Measurements from ENCODE around the gene SH2D6.

DNA sequence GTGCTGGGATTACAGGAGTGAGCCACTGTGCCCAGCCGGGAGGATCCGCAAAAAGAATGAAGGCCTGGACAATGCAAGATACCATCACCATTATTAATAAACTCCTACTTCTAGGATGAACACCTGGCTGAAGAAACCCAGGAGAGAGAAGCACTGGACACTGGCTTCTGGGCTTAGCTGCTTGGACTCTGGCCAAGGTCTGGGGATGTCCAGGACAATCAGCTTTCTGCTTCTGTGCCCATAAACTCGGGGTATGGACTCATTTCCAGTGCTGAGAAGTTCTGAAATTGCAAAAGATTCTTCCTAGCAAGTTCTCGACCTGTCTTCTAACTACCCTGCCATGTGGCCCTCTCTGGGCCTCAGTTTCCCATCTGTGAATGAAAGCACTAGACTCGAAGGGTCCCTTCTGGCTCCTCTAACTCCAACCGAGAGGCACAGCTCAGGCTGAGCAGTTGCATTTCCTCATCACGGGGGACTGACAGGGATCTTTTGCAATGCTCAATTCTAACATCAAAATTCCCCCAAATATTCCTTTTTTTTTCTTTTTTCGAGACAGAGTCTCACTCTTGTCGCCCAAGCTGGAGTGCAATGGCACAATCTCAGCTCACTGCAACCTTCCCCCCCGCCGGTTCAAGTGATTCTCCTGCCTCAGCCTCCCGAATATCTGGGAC is 2.4 kb upstream of the SH2D6 start:
- TF ChIP-seq, protein P1, sequence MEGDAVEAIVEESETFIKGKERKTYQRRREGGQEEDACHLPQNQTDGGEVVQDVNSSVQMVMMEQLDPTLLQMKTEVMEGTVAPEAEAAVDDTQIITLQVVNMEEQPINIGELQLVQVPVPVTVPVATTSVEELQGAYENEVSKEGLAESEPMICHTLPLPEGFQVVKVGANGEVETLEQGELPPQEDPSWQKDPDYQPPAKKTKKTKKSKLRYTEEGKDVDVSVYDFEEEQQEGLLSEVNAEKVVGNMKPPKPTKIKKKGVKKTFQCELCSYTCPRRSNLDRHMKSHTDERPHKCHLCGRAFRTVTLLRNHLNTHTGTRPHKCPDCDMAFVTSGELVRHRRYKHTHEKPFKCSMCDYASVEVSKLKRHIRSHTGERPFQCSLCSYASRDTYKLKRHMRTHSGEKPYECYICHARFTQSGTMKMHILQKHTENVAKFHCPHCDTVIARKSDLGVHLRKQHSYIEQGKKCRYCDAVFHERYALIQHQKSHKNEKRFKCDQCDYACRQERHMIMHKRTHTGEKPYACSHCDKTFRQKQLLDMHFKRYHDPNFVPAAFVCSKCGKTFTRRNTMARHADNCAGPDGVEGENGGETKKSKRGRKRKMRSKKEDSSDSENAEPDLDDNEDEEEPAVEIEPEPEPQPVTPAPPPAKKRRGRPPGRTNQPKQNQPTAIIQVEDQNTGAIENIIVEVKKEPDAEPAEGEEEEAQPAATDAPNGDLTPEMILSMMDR (IDR thresholded peaks at IDR 0.05; ENCODE audit: low read length): no peak
- TF ChIP-seq EZH2 (optimal IDR thresholded peaks at IDR 0.05; ENCODE audit: low read depth, low read length): no peak
- TF ChIP-seq EZH2phosphoT487 (IDR thresholded peaks at IDR 0.05; ENCODE audit: low read length): no peak

Data from MM.1S (cell line).